MM.1S (cell line): Measurements from ENCODE around the gene APBB2.

Experiments
- EZH2 ChIP-seq: fragments of 300-600 bp; sonication (generic); optimal IDR thresholded peaks from 2 replicates; pipeline ENCODE3; 2017; ENCODE audit warnings: low read depth, mild to moderate bottlenecking, antibody characterized with exemption, low read length, mixed read lengths
- EZH2phosphoT487 ChIP-seq: fragments of 300-600 bp; sonication (generic); IDR thresholded peaks from 2 replicates; pipeline ENCODE4 v1.6.1; 2018; ENCODE audit warnings: antibody characterized with exemption, low read length
- TF ChIP-seq, protein P1 (sequence below): fragments of 300-600 bp; sonication (generic); IDR thresholded peaks from 2 replicates; pipeline ENCODE4 v1.5.1; 2016; ENCODE audit warnings: antibody characterized with exemption, low read length, mixed read lengths

DNA sequence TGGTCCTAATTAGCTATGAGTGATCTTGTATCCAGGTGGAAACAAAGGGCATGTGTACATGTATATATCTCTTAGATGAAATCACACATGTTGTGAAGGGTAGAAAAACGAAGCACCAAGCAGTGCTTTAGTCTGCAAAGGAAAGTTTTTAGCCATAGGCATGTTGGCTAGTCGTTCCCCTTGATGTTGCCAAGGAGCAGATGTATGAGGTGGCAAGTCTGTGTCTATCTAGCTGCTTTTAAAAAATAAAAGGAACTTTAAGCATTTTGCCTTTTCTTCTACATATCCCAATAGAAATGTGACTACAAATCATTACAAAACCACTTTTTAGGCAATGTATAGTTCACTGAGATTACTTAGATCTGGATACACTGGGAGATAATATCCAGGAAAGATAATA lies 401.5 kb downstream of the APBB2 start:
- TF ChIP-seq EZH2 (no peak), EZH2phosphoT487 (no peak)
- TF ChIP-seq, protein P1, sequence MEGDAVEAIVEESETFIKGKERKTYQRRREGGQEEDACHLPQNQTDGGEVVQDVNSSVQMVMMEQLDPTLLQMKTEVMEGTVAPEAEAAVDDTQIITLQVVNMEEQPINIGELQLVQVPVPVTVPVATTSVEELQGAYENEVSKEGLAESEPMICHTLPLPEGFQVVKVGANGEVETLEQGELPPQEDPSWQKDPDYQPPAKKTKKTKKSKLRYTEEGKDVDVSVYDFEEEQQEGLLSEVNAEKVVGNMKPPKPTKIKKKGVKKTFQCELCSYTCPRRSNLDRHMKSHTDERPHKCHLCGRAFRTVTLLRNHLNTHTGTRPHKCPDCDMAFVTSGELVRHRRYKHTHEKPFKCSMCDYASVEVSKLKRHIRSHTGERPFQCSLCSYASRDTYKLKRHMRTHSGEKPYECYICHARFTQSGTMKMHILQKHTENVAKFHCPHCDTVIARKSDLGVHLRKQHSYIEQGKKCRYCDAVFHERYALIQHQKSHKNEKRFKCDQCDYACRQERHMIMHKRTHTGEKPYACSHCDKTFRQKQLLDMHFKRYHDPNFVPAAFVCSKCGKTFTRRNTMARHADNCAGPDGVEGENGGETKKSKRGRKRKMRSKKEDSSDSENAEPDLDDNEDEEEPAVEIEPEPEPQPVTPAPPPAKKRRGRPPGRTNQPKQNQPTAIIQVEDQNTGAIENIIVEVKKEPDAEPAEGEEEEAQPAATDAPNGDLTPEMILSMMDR: no peak
